ENCODE measurements around the gene CDH2. TPM values are rescaled to one million over a fixed set of nuclear protein-coding genes. Genes with fewer than 3 reads are reported as not detected.
A peak's percentile ranks its signal among the peaks of the same experiment; 100 is the strongest.

The CDH2 gene
- total RNA-seq, 1 donor from 2014 or later: 363 TPM

DNA sequence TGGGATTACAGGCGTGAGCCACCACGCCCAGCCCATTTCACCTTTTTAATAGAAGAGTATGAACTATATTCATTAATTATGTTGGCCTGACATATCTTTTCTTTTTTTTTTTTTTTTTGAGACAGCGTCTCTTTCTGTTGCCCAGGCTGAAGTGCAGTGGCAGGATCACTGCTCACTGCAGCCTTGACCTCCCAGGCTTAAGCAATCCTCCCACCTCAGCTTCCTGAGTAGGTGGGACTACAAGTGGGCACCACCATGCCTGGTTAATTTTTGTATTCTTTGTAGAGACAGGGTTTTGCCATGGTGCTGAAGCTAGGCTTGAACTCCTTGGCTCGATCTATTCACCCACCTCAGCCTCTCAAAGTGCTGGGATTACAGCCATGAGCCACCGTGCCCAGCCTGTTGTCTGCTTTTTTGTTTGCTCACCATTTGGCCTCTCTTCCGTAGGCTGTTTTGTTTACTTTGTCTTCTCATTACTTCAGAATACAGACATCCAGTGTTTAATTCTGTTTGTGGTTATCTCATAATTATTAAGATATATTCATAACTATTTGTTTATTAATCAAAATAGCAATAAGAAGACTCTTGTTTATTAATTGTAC, 16.3 kb upstream of the CDH2 start:
- no peaks in the 10 kb centered on the region for H3K27me3 ChIP-seq (ENCODE audit: insufficient read depth, low read length)
- no peak for TF ChIP-seq EZH2 (IDR thresholded peaks at IDR 0.05; ENCODE audit: insufficient read depth, low read length)
- TF ChIP-seq, protein P1, sequence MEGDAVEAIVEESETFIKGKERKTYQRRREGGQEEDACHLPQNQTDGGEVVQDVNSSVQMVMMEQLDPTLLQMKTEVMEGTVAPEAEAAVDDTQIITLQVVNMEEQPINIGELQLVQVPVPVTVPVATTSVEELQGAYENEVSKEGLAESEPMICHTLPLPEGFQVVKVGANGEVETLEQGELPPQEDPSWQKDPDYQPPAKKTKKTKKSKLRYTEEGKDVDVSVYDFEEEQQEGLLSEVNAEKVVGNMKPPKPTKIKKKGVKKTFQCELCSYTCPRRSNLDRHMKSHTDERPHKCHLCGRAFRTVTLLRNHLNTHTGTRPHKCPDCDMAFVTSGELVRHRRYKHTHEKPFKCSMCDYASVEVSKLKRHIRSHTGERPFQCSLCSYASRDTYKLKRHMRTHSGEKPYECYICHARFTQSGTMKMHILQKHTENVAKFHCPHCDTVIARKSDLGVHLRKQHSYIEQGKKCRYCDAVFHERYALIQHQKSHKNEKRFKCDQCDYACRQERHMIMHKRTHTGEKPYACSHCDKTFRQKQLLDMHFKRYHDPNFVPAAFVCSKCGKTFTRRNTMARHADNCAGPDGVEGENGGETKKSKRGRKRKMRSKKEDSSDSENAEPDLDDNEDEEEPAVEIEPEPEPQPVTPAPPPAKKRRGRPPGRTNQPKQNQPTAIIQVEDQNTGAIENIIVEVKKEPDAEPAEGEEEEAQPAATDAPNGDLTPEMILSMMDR (IDR thresholded peaks at IDR 0.05; ENCODE audit: insufficient read depth, low read depth, low read length): no peak
- FAIRE-seq (no peak), DNase-seq (ENCODE audit: low read depth) (no peak)
- H3K4me3 ChIP-seq (ENCODE audit: insufficient read depth, low read depth, low read length): no peak overlapping the region
- H3K4me1 ChIP-seq (ENCODE audit: insufficient read depth, low read length): no peaks in the 10 kb centered on the region
- no peak overlapping the region for H2AFZ ChIP-seq (ENCODE audit: low read depth, low read length)
- H3K27ac ChIP-seq (ENCODE audit: low read depth, low read length): no peak overlapping the region
- no peak overlapping the region for H3K4me2 ChIP-seq (ENCODE audit: low read length)
- H3K36me3 ChIP-seq (ENCODE audit: insufficient read depth, low read length): no peaks in the 10 kb centered on the region
- no peak overlapping the region for H3K9ac ChIP-seq (ENCODE audit: low read length)
- H3K36me3 Mint-ChIP-seq (ENCODE audit: low read depth, unreplicated experiment): no peaks in the 10 kb centered on the region
- H3K27ac Mint-ChIP-seq (ENCODE audit: unreplicated experiment): no peak overlapping the region
- H3K79me2 ChIP-seq (ENCODE audit: insufficient read depth, low read length): no peaks in the 10 kb centered on the region
- no peaks in the 10 kb centered on the region for H3K27me3 Mint-ChIP-seq (ENCODE audit: low read depth, unreplicated experiment)
- H3K9me3 ChIP-seq (ENCODE audit: insufficient read depth, low read depth, low read length): no peaks in the 10 kb centered on the region
- H3K4me3 Mint-ChIP-seq (ENCODE audit: unreplicated experiment): no peak overlapping the region
- H4K20me1 ChIP-seq (ENCODE audit: insufficient read depth, low read length): no peaks in the 10 kb centered on the region
- no peaks in the 10 kb centered on the region for H3K9me3 Mint-ChIP-seq (ENCODE audit: unreplicated experiment)
- H3K4me1 Mint-ChIP-seq (ENCODE audit: low read depth, unreplicated experiment): no peaks in the 10 kb centered on the region

DNA sequence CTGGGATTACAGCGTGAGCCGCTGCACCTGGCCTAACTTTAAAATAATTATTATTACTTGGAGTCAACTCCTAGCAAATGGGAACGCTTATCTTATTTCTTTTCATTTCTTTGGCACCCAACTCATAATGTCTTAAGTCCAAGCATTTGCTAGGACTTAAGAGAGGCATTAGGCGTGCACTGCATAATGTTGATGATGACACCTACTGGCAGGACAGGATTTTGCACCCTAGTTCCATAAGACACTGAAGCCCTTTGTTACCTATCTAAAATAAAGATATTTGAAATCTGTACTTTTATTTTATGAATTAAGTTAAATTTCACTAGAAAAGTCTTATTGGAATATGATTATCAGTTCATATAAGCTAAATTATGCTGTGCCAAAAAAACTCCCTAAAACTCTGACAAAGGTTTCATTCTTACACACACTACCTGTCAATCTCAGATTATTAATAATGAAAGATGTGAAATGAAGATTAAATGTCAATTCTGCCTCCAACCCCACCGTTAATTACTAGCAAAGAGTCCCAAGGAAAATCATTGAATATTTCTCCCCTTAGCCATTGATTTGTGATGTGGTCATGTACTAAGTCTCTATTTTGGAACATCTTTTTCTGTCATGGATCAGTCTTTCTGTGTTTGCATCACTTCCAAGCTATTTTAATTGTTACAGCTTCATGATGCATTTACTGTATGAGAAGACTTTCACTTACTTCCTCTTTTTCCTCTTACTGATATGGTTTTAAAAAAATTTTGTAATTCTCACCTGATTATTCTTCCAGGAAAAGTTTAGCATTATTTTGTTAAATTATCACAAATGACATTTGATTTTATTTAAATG, 12.7 kb upstream of the CDH2 start:
- TF ChIP-seq EZH2 (IDR thresholded peaks at IDR 0.05; ENCODE audit: insufficient read depth, low read length): no peak
- TF ChIP-seq, protein P1 (IDR thresholded peaks at IDR 0.05; ENCODE audit: insufficient read depth, low read depth, low read length): peak; percentile 64
- Histone ChIP-seq H3K4me1 (ENCODE audit: insufficient read depth, low read length) (no peaks in the 10 kb centered on the region), H3K9me3 (ENCODE audit: insufficient read depth, low read depth, low read length) (no peaks in the 10 kb centered on the region), H3K4me3 (ENCODE audit: insufficient read depth, low read depth, low read length) (no peak overlapping the region), H3K4me2 (ENCODE audit: low read length) (no peak overlapping the region), H3K79me2 (ENCODE audit: insufficient read depth, low read length) (no peaks in the 10 kb centered on the region), H3K9ac (ENCODE audit: low read length) (no peak overlapping the region), H3K27me3 (ENCODE audit: insufficient read depth, low read length) (no peaks in the 10 kb centered on the region), H3K27ac (ENCODE audit: low read depth, low read length) (no peak overlapping the region), H2AFZ (ENCODE audit: low read depth, low read length) (no peak overlapping the region), H3K36me3 (ENCODE audit: insufficient read depth, low read length) (no peaks in the 10 kb centered on the region), H4K20me1 (ENCODE audit: insufficient read depth, low read length) (no peaks in the 10 kb centered on the region)
- Mint-ChIP-seq H3K36me3 (ENCODE audit: low read depth, unreplicated experiment) (no peaks in the 10 kb centered on the region), H3K4me3 (ENCODE audit: unreplicated experiment) (no peak overlapping the region), H3K4me1 (ENCODE audit: low read depth, unreplicated experiment) (no peaks in the 10 kb centered on the region), H3K9me3 (ENCODE audit: unreplicated experiment) (no peaks in the 10 kb centered on the region), H3K27ac (ENCODE audit: unreplicated experiment) (no peak overlapping the region), H3K27me3 (ENCODE audit: low read depth, unreplicated experiment) (no peaks in the 10 kb centered on the region)
- FAIRE-seq (no peak), DNase-seq (ENCODE audit: low read depth) (peak; percentile 55)

DNA sequence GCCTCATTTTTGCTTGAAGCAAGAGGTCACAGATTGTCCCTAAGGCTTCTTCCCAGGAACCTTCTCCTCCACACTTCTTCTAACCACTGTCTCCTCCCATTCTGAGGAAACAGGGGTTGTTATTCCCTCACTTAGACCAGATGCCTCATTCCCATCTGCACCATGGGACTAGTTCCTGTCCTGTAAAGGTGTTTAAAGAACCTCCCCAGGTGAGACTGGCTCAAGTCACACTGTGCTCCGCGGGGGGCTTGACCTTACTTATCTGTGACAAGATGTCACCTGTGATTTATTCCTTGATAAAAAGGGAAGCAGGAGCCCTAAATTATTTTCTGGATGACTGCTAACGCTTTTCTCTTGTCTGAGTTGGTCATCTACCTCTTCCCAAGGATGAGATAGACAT, 8.2 kb upstream of the CDH2 start:
- Histone ChIP-seq H3K4me2 (ENCODE audit: low read length) (no peak overlapping the region), H4K20me1 (ENCODE audit: insufficient read depth, low read length) (no peaks in the 10 kb centered on the region), H3K4me3 (ENCODE audit: insufficient read depth, low read depth, low read length) (no peak overlapping the region), H3K79me2 (ENCODE audit: insufficient read depth, low read length) (peaks cover 2% of the 10 kb centered on the region), H3K9me3 (ENCODE audit: insufficient read depth, low read depth, low read length) (no peaks in the 10 kb centered on the region), H3K9ac (ENCODE audit: low read length) (no peak overlapping the region), H3K27ac (ENCODE audit: low read depth, low read length) (no peak overlapping the region), H3K27me3 (ENCODE audit: insufficient read depth, low read length) (no peaks in the 10 kb centered on the region), H3K4me1 (ENCODE audit: insufficient read depth, low read length) (peaks cover 8% of the 10 kb centered on the region), H3K36me3 (ENCODE audit: insufficient read depth, low read length) (no peaks in the 10 kb centered on the region), H2AFZ (ENCODE audit: low read depth, low read length) (no peak overlapping the region)
- TF ChIP-seq, protein P1 (IDR thresholded peaks at IDR 0.05; ENCODE audit: insufficient read depth, low read depth, low read length): no peak
- TF ChIP-seq EZH2 (IDR thresholded peaks at IDR 0.05; ENCODE audit: insufficient read depth, low read length): no peak
- Mint-ChIP-seq H3K4me3 (ENCODE audit: unreplicated experiment) (no peak overlapping the region), H3K27ac (ENCODE audit: unreplicated experiment) (no peak overlapping the region), H3K4me1 (ENCODE audit: low read depth, unreplicated experiment) (peaks cover 6% of the 10 kb centered on the region), H3K36me3 (ENCODE audit: low read depth, unreplicated experiment) (no peaks in the 10 kb centered on the region), H3K27me3 (ENCODE audit: low read depth, unreplicated experiment) (no peaks in the 10 kb centered on the region), H3K9me3 (ENCODE audit: unreplicated experiment) (no peaks in the 10 kb centered on the region)
- DNase-seq (ENCODE audit: low read depth) (no peak), FAIRE-seq (no peak)
